ENCODE measurements around the gene KLF16.
"Not testable (repeated sequence)": the region's sequence is repeated elsewhere in the genome, so short reads cannot be mapped to it uniquely, and the experiment has no call there.

Gene KLF16

DNA sequence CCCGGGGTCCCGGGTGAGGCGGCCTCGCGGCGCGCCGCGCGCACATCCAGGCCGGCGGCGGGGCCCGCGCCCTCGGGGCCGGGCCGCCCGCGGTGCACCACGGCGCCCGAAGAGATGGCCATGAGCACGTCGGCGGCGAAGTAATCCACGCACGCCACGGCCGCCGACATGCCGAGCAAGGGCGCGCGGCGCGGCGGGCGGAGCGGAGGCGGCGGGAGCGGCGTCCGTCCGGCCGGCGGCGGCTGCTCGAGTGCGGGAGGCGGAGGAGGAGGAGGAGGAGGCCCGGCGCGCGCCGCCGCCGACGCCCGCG lies at the start of gene KLF16:
Gene KLF16 (minus strand): TSS at position 252 of the 310 bp plus-strand sequence. CDS start 82 bp downstream, at position 170.
- DNase-seq = no peak

DNA sequence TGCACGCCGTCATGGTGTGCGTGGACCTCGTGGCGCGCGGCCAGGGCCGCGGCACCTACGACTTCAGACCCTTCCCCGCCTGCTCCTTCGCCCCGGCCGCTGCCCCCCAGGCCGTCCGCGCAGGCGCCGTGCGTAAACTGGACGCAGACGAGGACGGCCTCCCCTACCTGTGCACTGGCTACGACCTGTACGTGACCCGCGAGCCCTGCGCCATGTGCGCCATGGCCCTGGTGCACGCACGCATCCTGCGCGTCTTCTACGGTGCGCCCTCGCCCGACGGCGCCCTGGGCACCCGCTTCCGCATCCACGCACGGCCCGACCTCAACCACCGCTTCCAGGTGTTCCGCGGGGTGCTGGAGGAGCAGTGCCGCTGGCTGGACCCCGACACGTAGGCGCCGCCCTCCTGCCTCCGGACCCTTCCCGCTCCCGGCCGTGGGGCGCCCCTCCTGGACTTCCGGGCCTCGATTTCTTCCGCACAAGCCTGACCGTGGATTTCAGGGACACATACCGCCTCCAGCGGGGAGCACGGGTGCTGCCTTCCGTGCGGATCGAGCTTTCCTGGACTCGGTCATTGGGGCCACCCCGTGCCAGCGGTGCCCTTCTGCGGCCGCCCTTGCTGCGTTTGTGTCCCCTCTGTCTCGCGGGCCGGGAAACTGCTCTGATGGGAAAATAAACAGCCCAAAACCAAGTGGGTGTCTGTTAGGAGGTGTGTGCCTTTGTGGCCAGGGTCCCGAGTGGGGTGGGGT lies 49.6 kb upstream of the KLF16 start:
- no peak for DNase-seq

DNA sequence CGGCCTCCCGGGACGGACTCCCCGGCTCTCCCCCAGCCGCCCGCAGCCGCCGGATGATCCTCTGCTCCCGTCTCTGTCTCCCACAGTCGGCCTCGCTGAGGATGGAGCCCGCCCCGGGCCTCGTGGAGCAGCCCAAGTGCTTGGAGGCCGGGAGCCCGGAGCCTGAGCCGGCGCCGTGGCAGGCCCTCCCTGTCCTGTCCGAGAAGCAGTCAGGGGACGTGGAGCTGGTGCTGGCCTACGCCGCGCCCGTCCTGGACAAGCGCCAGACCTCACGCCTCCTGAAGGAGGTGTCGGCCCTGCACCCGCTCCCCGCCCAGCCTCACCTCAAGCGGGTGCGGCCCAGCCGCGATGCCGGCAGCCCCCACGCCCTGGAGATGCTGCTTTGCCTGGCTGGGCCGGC lies 48.6 kb upstream of the KLF16 start:
- DNase-seq = no peak

DNA sequence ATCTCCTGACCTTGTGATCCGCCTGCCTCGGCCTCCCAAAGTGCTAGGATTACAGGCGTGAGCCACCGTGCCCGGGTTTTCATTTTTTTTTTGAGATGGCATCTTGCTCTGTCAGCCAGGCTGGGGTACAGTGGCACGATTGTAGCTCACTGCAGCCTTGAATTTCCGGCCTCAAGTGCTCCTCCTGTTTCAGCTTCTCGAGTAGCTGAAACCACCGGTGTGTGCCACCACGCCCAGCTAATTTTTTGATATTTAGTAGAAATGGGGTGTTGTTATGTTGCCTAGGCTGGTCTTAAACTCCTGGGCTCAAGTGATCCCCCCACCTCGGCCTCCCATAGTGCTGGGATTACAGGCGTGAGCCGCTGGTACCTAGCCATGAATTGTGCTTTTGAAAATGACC lies 47.7 kb upstream of the KLF16 start:
- DNase-seq = no peak

DNA sequence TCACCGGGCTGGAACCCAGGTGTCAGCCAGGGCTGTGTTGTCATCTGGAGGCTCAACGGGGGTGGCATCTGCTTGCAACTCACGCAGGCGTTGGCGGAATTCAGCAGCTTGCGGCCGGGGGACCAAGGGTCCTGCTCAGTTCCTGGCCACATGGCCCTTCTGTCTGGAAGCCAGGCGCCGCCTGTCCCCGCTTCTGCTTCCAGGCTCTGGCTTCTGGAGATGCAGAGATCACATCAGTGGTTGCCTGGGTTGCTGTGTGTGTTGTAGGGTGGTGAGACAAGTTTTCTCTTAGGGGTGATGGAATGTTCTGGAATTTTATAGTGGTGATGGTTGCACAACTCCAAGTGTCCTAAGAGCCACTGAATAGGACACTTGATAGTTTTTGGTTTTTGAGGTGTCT lies 46.8 kb upstream of the KLF16 start:
- DNase-seq = no peak

DNA sequence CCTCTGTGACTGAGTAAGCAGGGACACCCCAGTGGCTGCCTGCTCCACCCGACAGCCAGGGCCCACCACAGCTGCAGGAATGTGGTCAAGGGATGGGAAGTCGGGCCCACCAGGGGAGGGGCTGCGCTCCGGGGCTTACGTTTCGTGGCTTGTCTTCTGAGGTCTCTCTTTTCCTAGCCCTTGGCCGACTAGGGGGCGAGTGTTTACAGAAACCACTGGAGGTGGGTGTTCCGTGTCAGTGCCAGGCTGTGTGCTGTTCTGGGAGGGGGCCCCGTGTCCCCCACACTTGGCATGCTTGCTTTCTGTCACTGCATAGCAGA lies 46.3 kb upstream of the KLF16 start:
- DNase-seq = no peak

DNA sequence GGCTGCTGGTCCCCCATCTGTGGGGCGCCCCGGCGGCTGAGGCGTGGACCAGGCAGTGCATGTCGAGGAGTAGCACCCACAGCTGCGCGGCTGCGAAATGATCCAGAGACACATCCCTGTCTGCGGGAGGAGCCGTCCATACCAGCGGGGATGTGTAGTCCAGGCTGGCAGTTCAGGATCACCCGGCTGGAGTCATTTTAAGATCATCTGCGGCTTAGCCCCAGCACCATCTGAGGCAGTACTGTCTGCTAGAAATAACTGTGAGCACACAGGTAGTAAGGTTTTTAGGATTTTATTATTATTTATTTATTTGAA lies 44.9 kb upstream of the KLF16 start:
- DNase-seq = no peak

DNA sequence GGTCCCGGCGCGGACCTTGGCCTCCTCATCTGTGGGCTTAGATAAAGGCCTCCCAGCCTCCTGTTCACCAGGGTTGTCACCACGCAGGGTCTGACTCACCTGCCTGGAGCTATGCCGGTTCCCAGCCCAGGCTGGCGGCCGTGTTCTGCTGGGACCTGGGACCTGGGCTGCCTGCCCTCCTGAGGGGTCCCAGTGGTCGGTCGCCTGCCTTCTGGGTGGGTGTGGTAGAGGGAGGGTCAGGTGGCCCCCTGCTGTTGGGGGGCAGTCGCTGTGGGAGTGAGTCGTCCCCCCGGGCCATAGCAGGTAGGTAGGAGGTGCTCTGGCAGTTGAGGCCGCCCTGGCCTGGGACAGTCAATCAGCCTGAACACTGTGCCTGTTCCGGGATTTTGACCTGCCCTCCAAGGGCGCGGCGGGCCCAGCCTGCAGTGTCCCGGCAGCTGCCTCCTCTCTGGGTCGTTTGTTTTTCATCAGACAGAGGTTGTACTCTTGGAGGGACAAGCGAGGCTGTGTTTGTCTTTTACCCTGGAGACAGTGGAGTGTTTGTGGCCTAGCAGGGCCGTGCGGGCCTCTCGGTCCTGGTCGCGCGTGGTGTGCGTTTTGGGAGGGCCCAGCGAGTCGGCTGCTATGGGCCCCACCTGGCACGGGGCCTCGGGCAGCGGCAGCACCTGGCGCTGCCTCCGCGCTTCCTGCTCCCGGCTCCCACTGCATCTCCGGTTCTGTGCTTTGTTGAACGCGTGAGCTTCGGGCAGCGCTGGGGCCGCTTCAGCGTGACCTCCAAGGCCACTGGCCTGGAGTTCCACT lies 44.4 kb upstream of the KLF16 start:
- DNase-seq = no peak

DNA sequence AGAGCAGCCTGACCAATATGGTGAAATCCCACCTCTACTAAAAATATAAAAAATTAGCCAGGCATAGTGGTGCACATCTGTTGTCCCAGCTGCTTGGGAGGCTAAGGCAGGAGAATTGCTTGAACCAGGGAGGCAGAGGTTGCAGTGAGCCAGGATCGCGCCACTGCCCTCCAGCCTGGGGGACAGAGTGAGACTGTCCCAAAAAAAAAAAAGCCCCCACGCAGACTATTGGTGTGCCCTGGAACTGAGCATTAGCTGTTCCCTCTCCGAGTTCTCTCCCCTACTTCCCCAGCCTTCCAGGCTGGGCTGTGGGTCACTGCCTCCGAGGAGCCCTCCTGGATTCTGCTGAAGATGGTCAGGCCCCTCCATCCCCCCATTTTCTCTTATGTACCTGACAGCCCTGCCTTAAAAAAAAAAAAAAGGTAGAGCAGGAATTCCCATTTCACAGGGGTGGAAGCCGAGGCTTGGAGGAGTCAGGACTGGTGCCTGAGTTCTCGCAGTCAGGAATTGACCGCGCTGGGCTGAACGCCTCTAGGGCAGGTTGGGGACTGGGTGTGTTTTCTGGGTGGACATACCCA lies 43.7 kb upstream of the KLF16 start:
- DNase-seq = no peak

DNA sequence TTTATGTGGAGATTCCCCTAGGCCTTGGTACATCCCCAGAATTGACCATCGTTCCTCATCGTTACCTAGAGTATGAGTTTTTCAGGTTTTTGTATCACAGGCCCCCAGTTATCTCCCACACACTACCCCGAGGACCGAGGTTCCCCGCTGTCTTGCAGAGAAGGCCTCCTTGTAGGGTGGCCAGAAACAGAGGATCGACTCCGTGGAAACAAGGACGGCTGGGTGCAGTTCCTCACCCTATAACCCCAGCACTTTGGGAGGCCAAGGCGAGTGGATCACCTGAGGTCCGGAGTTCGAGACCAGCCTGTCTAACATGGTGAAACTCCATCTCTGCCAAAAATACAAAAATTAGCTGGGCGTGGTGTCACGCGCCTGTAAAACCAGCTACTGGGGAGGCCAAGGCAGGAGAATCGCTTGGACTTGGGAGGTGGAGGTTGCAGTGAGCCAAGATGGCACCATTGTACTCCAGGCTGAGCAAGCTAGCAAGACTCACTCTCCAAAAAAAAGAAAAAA lies 42.5 kb upstream of the KLF16 start:
- DNase-seq = no peak

DNA sequence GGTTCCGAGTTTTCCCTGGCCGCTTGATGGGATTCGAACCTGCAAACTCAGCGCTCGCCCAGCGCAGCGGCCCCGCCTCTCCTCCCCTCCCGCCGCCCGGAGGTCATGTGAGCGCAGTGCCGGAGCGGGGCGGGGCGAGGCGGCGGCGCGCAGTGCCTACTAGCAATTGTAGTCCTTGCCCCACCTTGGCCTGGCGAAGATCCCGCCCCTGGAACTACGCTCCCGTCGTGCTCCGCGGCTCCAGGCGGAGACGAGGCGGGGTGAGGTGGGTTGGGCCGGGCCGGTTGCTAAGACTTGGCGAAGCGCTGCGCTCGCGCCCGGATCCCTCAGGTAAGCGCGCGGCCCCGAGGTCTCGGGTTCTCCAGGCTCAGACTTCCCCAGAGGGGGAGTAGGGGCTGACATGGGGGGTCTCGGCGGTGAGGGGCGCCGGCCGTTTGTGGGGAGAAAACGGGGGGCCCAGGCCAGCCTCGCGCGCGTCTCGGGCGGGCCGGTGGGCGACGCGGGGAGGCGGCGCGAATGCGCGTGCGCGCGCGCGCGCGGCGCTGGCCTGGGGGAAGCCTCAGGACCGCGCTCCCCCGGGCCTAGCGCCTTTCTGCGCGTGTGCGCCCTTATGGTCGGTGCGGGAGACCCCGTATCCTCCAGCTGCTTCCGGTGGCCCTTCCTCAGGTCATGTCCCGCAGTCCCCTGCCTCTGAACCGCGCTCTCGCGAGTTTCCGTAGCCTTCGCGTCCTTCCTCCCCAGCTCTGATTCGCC lies 41.9 kb upstream of the KLF16 start, which contains the start of the genes ADAT3 and SCAMP4:
Gene ADAT3 (plus strand): TSS at position 290 of the 753 bp plus-strand sequence. CDS start 6,649 bp downstream, outside the sequence.
Gene SCAMP4 (plus strand): TSS at position 290 of the 753 bp plus-strand sequence. CDS start 9,621 bp downstream, outside the sequence.
- peak; percentile 97 for DNase-seq

DNA sequence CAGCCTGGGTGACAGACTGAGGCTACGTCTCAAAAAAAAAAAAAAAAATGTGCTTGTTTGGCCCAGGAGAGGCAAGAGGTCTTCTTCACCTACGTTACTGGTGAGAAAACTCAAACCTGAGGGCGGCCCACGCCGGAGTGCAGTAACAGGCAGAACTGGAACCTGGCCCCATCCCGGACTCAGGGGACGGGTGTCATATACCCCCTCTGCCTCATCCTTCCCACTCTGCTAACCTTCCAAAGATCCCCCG lies 41.4 kb upstream of the KLF16 start:
- DNase-seq = no peak

DNA sequence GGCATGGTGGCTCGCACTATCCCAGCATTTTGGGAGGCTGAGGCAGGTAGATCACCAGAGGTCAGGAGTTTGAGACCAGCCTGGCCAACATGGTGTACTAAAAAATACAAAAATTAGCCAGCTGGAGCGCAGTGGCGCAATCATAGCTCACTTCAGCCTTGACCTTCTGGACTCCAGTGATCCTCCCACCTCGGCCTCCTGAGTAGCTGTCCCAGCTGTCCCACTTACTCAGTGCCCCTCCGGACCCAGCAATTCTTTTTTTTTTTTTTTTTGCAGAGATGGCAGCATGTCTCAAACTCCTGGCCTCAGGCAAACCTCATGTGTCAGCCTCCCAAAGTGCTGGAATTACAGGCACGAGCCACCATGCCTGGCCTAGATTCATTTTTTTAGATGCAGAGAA lies 39.5 kb upstream of the KLF16 start:
- DNase-seq = no peak

DNA sequence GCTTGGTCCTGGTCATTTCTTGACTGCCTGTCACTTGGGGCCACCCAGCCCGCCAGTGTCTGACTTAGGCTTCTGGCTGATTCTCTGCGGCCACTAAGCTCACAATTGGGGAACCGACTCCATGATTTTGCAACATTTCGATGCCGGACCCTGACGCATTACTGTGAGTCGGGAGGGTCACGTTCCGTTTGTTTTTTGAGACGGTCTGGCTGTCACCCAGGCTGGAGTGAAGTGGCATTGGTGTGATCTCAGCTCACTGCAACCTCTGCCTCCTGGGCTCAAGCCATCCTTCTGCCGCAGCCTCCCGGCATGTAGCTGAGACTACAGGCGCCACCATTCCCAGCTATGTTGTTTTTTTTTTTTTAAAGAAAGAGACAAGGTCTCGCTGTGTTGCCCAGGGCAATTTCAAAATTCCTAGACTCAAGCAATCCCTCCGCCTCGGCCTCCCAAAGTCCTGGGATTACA lies 38.6 kb upstream of the KLF16 start:
- DNase-seq = no peak

DNA sequence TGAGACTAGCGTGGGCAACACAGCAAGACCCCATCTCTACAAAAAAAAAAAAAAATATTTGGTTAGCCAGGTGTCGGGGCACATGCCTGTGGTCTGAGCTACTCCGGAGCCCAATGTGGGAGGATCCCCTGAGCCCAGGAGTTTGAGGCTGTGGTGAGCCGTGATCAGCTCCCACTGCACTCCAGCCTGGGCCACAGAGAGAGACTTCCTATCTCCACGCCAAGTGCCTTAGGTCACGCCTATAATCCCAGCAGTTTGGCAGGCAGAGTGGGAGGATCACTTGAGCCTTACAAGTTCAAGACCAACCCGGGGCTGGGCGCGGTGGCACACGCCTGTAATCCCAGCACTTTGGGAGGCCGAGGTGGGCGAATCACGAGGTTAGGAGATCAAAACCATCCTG lies 33.1 kb upstream of the KLF16 start:
- DNase-seq = no peak

DNA sequence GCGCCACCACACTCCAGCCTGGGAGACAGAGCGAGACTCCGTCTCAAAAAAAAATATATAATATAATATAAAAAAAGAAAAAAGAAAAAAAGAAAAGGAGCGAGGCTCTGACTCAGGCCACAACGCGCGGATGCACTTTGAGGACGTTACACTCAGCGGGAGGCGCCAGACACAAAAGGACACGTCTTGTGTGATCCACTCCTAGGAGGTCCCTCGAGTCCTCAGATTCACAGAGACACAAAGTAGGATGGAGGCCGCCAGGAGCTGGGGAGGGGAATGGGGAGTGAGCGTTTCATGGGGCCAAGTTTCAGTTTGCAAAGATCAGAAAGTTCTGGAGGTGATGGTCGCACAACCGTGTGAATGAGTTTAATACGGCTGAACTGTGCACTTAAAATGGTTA lies 30.4 kb upstream of the KLF16 start:
- DNase-seq = no peak

DNA sequence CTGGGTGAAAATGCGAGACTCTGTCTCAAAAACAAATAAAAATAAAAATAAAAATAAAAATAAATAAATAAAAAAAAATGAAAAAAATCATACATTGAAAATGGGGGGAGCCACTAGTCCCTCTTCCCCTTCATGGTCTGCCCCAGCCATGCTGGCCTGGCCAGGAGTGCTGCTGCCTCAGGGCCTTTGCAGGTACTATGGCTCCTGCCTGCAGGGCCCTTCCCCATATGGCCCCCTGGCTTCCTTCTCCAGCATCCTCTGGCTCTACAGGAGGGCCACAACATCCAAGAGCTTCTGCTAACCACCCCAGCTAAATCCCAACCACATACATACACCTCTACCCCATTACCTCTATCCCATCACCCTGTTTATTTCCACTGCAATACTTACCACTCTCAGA lies 26.5 kb upstream of the KLF16 start:
- no peak for DNase-seq

DNA sequence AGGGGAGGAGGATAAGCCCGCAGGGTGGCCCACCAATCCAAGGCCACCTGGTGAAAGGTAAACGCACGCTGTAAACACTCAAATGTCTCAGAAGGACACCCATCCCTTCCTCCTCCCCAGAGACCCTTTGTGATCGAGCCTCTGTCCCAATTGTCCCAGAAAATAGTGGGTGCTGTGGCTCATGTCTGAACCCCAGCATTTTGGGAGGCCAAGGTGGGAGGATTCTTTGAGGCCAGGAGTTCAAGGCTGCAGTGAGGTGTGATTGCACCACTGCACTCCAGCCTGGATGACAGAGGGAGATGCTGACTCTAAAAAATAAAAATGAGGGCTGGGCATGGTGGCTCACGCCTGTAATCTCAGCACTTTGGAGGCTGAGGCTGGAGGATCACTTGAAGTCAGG lies 25.0 kb upstream of the KLF16 start:
- DNase-seq = no peak

DNA sequence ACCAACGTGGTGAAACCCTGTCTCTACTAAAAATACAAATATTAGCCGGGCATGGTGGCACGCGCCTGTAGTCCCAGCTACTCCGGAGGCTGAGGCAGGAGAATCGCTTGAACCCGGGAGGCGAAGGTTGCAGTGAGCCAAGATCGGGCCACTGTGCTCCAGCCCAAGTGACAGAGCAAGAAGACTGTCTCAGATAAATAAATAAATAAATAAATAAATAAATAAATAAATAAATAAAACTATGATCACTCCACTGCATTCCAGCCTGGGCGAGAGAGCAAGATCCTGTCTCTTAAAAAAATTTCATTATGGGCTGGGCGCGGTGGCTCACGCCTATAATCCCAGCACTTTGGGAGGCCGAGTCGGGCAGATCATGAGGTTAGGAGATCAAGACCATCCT lies 23.0 kb upstream of the KLF16 start:
- DNase-seq = not testable (repeated sequence)

DNA sequence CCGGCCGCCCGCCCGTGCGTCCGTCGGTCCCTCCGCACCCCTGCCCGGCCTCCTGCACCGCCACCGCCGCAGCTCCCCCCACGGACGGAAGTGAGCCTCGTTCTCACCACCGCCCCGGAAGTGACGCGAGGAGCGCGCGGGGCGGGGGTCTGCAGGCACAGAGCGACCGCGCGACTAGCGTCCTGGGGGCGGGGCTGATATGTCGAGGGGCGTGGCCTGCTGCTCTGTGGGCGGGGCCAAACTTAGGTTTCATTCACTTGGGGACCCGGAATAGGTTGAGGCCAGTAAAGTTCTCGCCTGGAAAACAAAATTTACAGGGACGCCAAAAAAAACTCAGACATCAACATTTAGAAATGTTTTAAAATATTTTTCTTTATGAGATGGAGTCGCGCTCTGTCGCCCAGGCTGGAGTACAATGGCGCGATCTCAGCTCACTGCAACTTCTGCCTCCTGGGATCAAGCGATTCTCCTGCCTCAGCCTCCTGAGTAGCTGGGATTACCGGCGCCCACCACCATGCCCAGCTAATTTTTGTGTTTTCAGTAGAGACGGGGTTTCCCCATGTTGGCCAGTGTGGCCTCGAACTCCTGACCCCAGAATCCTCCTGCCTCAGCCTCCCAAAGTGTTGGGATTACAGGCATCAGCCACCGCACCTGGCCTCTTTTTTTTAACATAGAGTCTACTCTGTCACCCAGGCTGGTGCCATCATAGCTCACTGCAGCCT lies 22.2 kb upstream of the KLF16 start, which contains the start of gene ABHD17A:
Gene ABHD17A (minus strand): TSS at position 99 of the 722 bp plus-strand sequence. CDS start 3,930 bp downstream, outside the sequence.
- DNase-seq = peak; percentile 90

DNA sequence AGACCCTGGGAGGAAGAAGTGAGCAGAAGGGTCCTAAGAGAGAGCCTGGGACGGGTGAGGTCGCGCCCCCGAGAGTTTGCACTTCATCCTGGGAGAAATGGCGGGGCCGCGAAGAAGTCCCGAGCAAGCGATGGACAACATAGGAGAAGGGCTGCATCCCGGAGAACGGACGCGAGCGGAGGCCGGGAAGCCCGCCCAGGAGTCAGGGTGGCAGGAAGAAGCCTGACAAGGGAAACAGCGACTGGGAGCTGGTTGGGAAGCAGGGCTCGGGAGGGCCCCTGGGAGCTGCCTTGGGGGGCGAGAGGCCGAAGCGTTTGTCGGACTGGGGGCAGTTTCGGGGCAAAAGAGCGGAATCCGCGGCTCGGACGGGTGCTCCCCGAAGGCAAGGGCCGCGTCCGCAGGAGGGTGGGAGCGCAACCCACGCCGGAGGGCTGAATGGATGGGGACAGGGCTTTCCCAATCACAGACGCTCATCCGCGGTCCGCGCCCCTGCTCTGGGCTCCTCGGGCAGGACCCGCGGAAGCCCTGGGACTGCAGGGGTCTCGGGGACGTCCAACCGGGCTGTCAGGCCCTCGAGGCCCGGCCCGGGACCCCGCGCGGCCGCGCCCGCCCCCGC lies 21.4 kb upstream of the KLF16 start:
- no peak for DNase-seq

DNA sequence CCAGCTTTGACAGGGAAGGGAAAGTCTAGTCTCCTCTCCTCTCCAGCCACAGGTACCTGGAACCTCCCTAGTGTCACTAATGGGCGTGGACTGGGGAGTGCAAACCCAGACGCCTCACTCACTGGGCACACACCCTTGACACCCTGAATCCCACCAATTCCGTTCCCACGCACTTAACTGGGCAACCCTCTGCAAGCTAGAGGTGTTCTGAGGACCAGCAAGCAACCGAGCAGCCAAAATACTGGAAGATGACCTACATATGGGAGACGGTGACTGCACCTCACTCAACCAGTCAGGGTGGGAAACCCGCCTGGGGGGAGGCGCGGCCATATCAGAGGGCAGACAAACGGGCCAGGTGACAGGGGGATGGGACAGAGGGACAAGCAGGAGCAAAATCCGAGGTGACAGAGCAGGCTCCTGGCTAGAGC lies 20.9 kb upstream of the KLF16 start:
- DNase-seq = no peak

Data from NK-92 treated with Interleukin-12 subunit alpha and Interleukin-12 subunit beta, amount 100 ng/mL, for 24 hours (cell line).